Measurements from ENCODE around the gene ERRFI1. TPM values are rescaled to one million over a fixed set of nuclear protein-coding genes. Genes with fewer than 3 reads are reported as not detected.

ERRFI1 gene
- polyA plus RNA-seq, 3 donors = 0.08 to 1.5 (median 0.28) TPM

- H3K9me3 ChIP-seq (replicated peaks in 1 of 2; ENCODE audit: control insufficient read depth in 1 of 2, insufficient read depth in 1 of 2, low read length in 2 of 2) = no peaks in the 10 kb centered on the region
- H4K20me1 ChIP-seq (ENCODE audit: insufficient read depth, low read length) = peaks cover 31% of the 10 kb centered on the region
- no peaks in the 10 kb centered on the region for H3K79me2 ChIP-seq (ENCODE audit: insufficient read depth, low read length)
- no peak overlapping the region for H3K4me3 Mint-ChIP-seq
- H3K4me3 ChIP-seq (replicated peaks in 1 of 3; ENCODE audit: low read depth in 2 of 3, low read length in 3 of 3) = no peak overlapping the region
- H3K36me3 Mint-ChIP-seq = peaks cover 71 to 91% of the 10 kb centered on the region in 2 donors
- no peak for DNase-seq
- no peak overlapping the region for H3K9ac ChIP-seq (ENCODE audit: insufficient read depth, low read length, poor library complexity, severe bottlenecking)
- WGBS (ENCODE audit: insufficient coverage) = 94% methylated on average over 11 of the region's 15 CpGs
- no peaks in the 10 kb centered on the region for H3K9me3 Mint-ChIP-seq
- no peaks in the 10 kb centered on the region for H3K27me3 ChIP-seq (ENCODE audit: control insufficient read depth in 2 of 2, insufficient read depth in 2 of 2, low read length in 2 of 2)
- H3K27me3 Mint-ChIP-seq (ENCODE audit: low read depth in 3 of 3) = no peaks in the 10 kb centered on the region
- H3K4me1 ChIP-seq (ENCODE audit: control insufficient read depth in 1 of 2, insufficient read depth in 2 of 2, low read length in 2 of 2) = no peaks in the 10 kb centered on the region
- peaks cover 74 to 91% of the 10 kb centered on the region in 2 donors for H3K36me3 ChIP-seq (replicated peaks in 1 of 2; ENCODE audit: control insufficient read depth in 1 of 2, insufficient read depth in 2 of 2, low read length in 2 of 2)
- TF ChIP-seq CTCF (IDR thresholded peaks at IDR 0.05) = no peak
- peak overlapping the region in 3 of 7 donors; percentile 7 to 41 (median 38) for H3K27ac Mint-ChIP-seq
- intact Hi-C loops (cut with micrococcal nuclease) = no loop called here
- no peak overlapping the region for H3K4me2 ChIP-seq (replicated peaks; ENCODE audit: extremely low read depth, low read length, poor library complexity, severe bottlenecking)
- H3K4me1 Mint-ChIP-seq = peaks cover 4% of the 10 kb centered on the region
- no peak overlapping the region for H2AFZ ChIP-seq (ENCODE audit: insufficient read depth, low read depth, low read length, poor library complexity, severe bottlenecking)
- H3K27ac ChIP-seq (ENCODE audit: low read depth in 1 of 2, low read length in 2 of 2) = no peak overlapping the region
These were observed 42.9 kb downstream of the ERRFI1 start for GRCh38 chr1:7983086-7983778.

GRCh38 chr1:7980984-7981383, 45.1 kb downstream of the ERRFI1 start:
- peaks cover 4% of the 10 kb centered on the region for H3K4me1 Mint-ChIP-seq
- no peak for TF ChIP-seq CTCF (IDR thresholded peaks at IDR 0.05)
- no peak for DNase-seq
- Histone ChIP-seq H3K4me3 (replicated peaks in 1 of 3; ENCODE audit: low read depth in 2 of 3, low read length in 3 of 3) (no peak overlapping the region), H3K9ac (ENCODE audit: insufficient read depth, low read length, poor library complexity, severe bottlenecking) (no peak overlapping the region), H4K20me1 (ENCODE audit: insufficient read depth, low read length) (peaks cover 47% of the 10 kb centered on the region), H3K36me3 (replicated peaks in 1 of 2; ENCODE audit: control insufficient read depth in 1 of 2, insufficient read depth in 2 of 2, low read length in 2 of 2) (peaks cover 78 to 91% of the 10 kb centered on the region in 2 donors), H3K79me2 (ENCODE audit: insufficient read depth, low read length) (peaks cover 4% of the 10 kb centered on the region), H3K4me1 (ENCODE audit: control insufficient read depth in 1 of 2, insufficient read depth in 2 of 2, low read length in 2 of 2) (no peaks in the 10 kb centered on the region), H3K27ac (ENCODE audit: low read depth in 1 of 2, low read length in 2 of 2) (no peak overlapping the region), H3K27me3 (ENCODE audit: control insufficient read depth in 2 of 2, insufficient read depth in 2 of 2, low read length in 2 of 2) (no peaks in the 10 kb centered on the region), H2AFZ (ENCODE audit: insufficient read depth, low read depth, low read length, poor library complexity, severe bottlenecking) (no peak overlapping the region), H3K4me2 (replicated peaks; ENCODE audit: extremely low read depth, low read length, poor library complexity, severe bottlenecking) (no peak overlapping the region), H3K9me3 (replicated peaks in 1 of 2; ENCODE audit: control insufficient read depth in 1 of 2, insufficient read depth in 1 of 2, low read length in 2 of 2) (no peaks in the 10 kb centered on the region)
- H3K4me3 Mint-ChIP-seq = no peak overlapping the region
- H3K27ac Mint-ChIP-seq = peak overlapping the region in 3 of 7 donors; percentile 42 to 61 (median 50)
- no peaks in the 10 kb centered on the region for H3K27me3 Mint-ChIP-seq (ENCODE audit: low read depth in 3 of 3)
- H3K9me3 Mint-ChIP-seq = no peaks in the 10 kb centered on the region
- intact Hi-C loops (cut with micrococcal nuclease) = no loop called here
- WGBS (ENCODE audit: insufficient coverage) = 92% methylated on average over 4 of the region's 7 CpGs
- peaks cover 76 to 89% of the 10 kb centered on the region in 2 donors for H3K36me3 Mint-ChIP-seq
